Neural cell (in vitro differentiated cells): ENCODE data around the gene VWF.

Experiments used
- EP300 ChIP-seq: fragments of 450-650 bp; conservative IDR thresholded peaks from 2 replicates; pipeline ENCODE4 v1.6.1; 2014; ENCODE audit warnings: antibody characterized with exemption, mild to moderate bottlenecking, moderate library complexity; ENCODE audit not compliant: poor library complexity, severe bottlenecking
- EZH2 ChIP-seq: fragments of 200-600, 300-800 bp; shearing (Covaris generic), sonication (generic); IDR thresholded peaks from 2 replicates; pipeline ENCODE4 v1.6.1; 2014; ENCODE audit warnings: antibody characterized with exemption, low read length, borderline replicate concordance, mild to moderate bottlenecking; ENCODE audit not compliant: insufficient read depth, poor library complexity, severe bottlenecking
- MXI1 ChIP-seq: fragments of 450-650 bp; conservative IDR thresholded peaks from 2 replicates; pipeline ENCODE4 v1.6.1; 2014; ENCODE audit warnings: antibody characterized with exemption, mild to moderate bottlenecking; ENCODE audit not compliant: poor library complexity, severe bottlenecking
- POLR2AphosphoS5 ChIP-seq: IDR thresholded peaks from 2 replicates; pipeline ENCODE4 v1.6.1; 2012
- RAD21 ChIP-seq: fragments of 450-650 bp; conservative IDR thresholded peaks from 2 replicates; pipeline ENCODE4 v1.6.1; 2014; ENCODE audit warnings: antibody characterized with exemption, mild to moderate bottlenecking, moderate library complexity
- TAF1 ChIP-seq: IDR thresholded peaks from 2 replicates; pipeline ENCODE4 v1.6.1; 2012; ENCODE audit warnings: low read depth
- TF ChIP-seq, protein P1 (sequence below): fragments of 450-650 bp; IDR thresholded peaks from 2 replicates; pipeline ENCODE4 v1.5.1; 2014; ENCODE audit warnings: antibody characterized with exemption, mild to moderate bottlenecking, moderate library complexity; ENCODE audit not compliant: poor library complexity, severe bottlenecking
- TF ChIP-seq, protein P2 (sequence below): IDR thresholded peaks from 2 replicates; pipeline ENCODE4 v1.6.1; 2012; ENCODE audit warnings: borderline replicate concordance

DNA sequence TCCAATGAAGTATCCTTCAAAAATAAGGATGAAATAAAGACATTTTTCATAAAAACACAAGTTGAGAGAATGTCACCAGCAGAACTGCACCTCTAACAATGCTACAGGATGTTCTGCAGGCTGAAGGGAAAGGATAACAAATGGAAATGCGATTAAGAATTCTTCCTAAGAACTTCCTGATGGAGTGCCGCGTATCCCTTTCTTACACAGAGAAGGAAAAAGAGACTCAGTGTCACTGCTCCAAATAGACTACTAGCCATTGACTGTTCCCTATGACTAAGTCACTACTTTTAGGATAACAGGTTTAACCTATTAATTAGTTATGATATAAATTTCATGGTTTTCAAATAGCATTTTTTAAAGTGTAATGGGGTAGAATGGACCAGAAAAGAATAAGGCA lies 182.6 kb downstream of the VWF start:
- TF ChIP-seq, protein P1, sequence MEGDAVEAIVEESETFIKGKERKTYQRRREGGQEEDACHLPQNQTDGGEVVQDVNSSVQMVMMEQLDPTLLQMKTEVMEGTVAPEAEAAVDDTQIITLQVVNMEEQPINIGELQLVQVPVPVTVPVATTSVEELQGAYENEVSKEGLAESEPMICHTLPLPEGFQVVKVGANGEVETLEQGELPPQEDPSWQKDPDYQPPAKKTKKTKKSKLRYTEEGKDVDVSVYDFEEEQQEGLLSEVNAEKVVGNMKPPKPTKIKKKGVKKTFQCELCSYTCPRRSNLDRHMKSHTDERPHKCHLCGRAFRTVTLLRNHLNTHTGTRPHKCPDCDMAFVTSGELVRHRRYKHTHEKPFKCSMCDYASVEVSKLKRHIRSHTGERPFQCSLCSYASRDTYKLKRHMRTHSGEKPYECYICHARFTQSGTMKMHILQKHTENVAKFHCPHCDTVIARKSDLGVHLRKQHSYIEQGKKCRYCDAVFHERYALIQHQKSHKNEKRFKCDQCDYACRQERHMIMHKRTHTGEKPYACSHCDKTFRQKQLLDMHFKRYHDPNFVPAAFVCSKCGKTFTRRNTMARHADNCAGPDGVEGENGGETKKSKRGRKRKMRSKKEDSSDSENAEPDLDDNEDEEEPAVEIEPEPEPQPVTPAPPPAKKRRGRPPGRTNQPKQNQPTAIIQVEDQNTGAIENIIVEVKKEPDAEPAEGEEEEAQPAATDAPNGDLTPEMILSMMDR: no peak
- TF ChIP-seq RAD21: no peak
- TF ChIP-seq EZH2: no peak
- TF ChIP-seq EP300: no peak
- no peak for TF ChIP-seq POLR2AphosphoS5
- TF ChIP-seq MXI1: no peak
- TF ChIP-seq TAF1: no peak
- TF ChIP-seq, protein P2, sequence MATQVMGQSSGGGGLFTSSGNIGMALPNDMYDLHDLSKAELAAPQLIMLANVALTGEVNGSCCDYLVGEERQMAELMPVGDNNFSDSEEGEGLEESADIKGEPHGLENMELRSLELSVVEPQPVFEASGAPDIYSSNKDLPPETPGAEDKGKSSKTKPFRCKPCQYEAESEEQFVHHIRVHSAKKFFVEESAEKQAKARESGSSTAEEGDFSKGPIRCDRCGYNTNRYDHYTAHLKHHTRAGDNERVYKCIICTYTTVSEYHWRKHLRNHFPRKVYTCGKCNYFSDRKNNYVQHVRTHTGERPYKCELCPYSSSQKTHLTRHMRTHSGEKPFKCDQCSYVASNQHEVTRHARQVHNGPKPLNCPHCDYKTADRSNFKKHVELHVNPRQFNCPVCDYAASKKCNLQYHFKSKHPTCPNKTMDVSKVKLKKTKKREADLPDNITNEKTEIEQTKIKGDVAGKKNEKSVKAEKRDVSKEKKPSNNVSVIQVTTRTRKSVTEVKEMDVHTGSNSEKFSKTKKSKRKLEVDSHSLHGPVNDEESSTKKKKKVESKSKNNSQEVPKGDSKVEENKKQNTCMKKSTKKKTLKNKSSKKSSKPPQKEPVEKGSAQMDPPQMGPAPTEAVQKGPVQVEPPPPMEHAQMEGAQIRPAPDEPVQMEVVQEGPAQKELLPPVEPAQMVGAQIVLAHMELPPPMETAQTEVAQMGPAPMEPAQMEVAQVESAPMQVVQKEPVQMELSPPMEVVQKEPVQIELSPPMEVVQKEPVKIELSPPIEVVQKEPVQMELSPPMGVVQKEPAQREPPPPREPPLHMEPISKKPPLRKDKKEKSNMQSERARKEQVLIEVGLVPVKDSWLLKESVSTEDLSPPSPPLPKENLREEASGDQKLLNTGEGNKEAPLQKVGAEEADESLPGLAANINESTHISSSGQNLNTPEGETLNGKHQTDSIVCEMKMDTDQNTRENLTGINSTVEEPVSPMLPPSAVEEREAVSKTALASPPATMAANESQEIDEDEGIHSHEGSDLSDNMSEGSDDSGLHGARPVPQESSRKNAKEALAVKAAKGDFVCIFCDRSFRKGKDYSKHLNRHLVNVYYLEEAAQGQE: no peak
